Activated T-helper 1 cell treated with anti-CD3 and anti-CD28 coated beads, Interleukin-12 subunit alpha, Interleukin-12 subunit beta, Interleukin-2, Interleukin-4 antibody, amounts not matched to agents 30 ng/mL and 10 ng/mL and 1 ng/mL, durations not matched to agents 14 hours and 24 hours and 36 hours (primary cell): Measurements from ENCODE around the gene LARGE1. TPM values are rescaled to one million over a fixed set of nuclear protein-coding genes. Genes with fewer than 3 reads are reported as not detected.

Experiments
- DNase-seq: peaks from one replicate; pipeline ENCODE4 v3.0.0; 2021; ENCODE audit warnings: low spot score
- H3K27ac Mint-ChIP-seq: one replicate; pipeline ENCODE4 v1.8.0; 2021; ENCODE audit warnings: mild to moderate bottlenecking, mixed read lengths
- H3K27me3 Mint-ChIP-seq: one replicate; pipeline ENCODE4 v1.8.0; 2022; ENCODE audit warnings: mild to moderate bottlenecking, moderate library complexity, mixed read lengths; ENCODE audit not compliant: insufficient read depth
- H3K36me3 Mint-ChIP-seq: one replicate; pipeline ENCODE4 v1.8.0; 2021; ENCODE audit warnings: low read depth, mixed read lengths
- H3K4me1 Mint-ChIP-seq: one replicate; pipeline ENCODE4 v1.8.0; 2021; ENCODE audit warnings: low read depth, mixed read lengths
- H3K4me3 Mint-ChIP-seq: one replicate; pipeline ENCODE4 v1.8.0; 2021; ENCODE audit warnings: mild to moderate bottlenecking, moderate library complexity, mixed read lengths
- H3K9me3 Mint-ChIP-seq: one replicate; pipeline ENCODE4 v1.8.0; 2021; ENCODE audit warnings: mixed read lengths
- intact Hi-C: fragments of 100-400 bp; cut with micrococcal nuclease; formaldehyde crosslinking; loops from one replicate; pipeline ENCODE4 v1.15.1; 2024
- total RNA-seq: library from RNA; stranded (reverse); gene quantifications from 2 replicates; pipeline ENCODE4 v1.2.3, GENCODE V29; 2022

LARGE1 gene
- total RNA-seq, 1 donor from 2014 or later: 0.10 TPM

DNA sequence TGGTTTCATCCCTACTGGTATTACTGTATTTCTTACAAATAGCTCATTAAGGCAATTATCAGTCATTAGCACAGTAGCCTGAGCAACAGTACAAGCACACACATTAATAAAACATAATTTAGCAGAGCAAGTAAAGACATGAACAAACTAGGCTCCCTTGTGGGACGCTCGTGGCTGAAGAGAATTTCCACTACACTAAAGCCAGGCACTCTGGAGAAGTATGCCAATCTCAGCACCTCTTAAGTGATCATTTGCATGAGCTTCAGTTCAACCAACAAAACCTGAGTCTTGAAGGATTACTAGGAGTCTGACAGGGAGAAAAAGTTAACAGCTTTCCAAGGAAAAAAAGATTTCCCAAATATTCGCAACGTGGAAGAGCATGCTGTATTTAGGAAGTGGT lies 109.1 kb downstream of the LARGE1 start:
- Mint-ChIP-seq H3K27ac (no peak overlapping the region), H3K4me1 (no peaks in the 10 kb centered on the region), H3K27me3 (no peaks in the 10 kb centered on the region), H3K4me3 (no peak overlapping the region), H3K36me3 (no peaks in the 10 kb centered on the region), H3K9me3 (peaks cover 44% of the 10 kb centered on the region)
- intact Hi-C loops: no loop called here
- no peak for DNase-seq

DNA sequence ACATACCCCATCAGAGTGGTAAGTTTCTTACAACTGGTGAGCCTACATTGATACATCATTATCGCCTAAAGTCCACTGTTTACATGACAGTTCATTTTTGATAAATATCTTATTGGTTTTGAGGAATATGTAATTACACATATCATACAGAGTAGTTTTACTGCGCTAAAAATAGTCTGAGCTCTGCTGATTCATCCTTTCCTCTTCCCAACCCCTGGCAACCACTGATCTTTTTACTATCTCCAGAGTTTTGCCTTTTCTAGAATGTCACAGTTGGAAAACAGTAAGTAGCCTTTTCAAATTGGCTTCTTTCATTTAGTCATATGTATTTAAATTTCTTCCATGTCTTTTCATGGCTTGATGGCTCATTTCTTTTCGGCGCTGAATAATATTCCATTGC lies 112.8 kb downstream of the LARGE1 start:
- Mint-ChIP-seq H3K27ac (no peak overlapping the region), H3K27me3 (no peaks in the 10 kb centered on the region), H3K4me1 (no peaks in the 10 kb centered on the region), H3K36me3 (no peaks in the 10 kb centered on the region), H3K4me3 (no peak overlapping the region), H3K9me3 (peaks cover 35% of the 10 kb centered on the region)
- no peak for DNase-seq
- intact Hi-C loops: no loop called here

- DNase-seq: no peak
- Mint-ChIP-seq H3K9me3 (peaks cover 34% of the 10 kb centered on the region), H3K4me3 (no peak overlapping the region), H3K4me1 (no peaks in the 10 kb centered on the region), H3K36me3 (no peaks in the 10 kb centered on the region), H3K27ac (no peak overlapping the region), H3K27me3 (no peaks in the 10 kb centered on the region)
- intact Hi-C loops: no loop called here
These were observed 114.1 kb downstream of the LARGE1 start for GRCh38 chr22:33806191-33806590.

DNA sequence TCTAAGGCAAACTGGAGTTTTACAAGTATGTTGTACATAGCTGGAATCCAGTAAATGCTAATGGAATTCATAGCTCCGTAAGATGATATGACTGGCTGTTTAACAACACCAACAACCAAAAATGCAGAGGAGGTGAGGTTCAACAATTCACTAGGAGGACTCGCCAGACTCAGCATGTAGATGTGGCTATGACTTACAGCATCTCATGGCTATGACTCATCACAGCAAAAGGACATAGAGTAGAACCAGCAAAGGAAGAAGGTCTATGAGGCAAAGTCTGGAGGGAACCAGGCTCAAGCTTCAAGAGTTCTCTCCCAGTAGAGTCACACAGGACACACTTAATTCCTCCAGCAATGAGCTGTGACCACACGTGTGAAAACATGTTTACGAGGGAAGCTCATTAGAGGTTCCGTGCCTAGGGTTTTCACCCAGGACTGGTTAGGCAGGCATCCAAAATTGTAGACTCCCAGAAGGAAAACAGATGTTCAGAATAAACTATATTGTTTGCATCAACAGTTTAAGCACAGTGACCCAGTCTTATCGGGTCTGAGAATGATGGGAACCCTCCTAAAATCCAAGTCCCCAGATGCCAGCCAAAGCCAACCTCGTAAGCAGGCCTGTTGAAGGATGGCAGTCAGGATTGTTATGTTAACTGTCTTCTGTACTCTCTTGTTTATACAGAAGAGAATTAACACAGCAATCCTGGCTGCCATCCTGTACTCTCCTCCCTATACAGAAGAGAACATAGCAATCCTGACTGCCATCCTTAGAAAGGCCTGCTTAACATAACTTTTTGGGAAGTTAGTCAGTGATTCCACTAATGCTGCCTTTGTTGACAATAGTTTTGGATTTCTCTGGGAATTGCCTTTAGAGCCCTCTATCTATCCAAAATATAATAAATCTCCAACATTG lies 116.6 kb downstream of the LARGE1 start:
- Mint-ChIP-seq H3K4me3 (no peak overlapping the region), H3K27ac (no peak overlapping the region), H3K9me3 (peaks cover 34% of the 10 kb centered on the region), H3K36me3 (no peaks in the 10 kb centered on the region), H3K27me3 (no peaks in the 10 kb centered on the region), H3K4me1 (no peaks in the 10 kb centered on the region)
- intact Hi-C loops: no loop called here
- DNase-seq: no peak

GRCh38 chr22:33798401-33798800 lies 121.9 kb downstream of the LARGE1 start:
- intact Hi-C loops: no loop called here
- Mint-ChIP-seq H3K27ac (no peak overlapping the region), H3K4me1 (no peaks in the 10 kb centered on the region), H3K27me3 (no peaks in the 10 kb centered on the region), H3K36me3 (no peaks in the 10 kb centered on the region), H3K9me3 (peaks cover 50% of the 10 kb centered on the region), H3K4me3 (no peak overlapping the region)
- no peak for DNase-seq

- Mint-ChIP-seq H3K27ac (no peak overlapping the region), H3K4me1 (no peaks in the 10 kb centered on the region), H3K27me3 (no peaks in the 10 kb centered on the region), H3K36me3 (no peaks in the 10 kb centered on the region), H3K9me3 (peaks cover 44% of the 10 kb centered on the region), H3K4me3 (no peak overlapping the region)
- no peak for DNase-seq
- intact Hi-C loops: no loop called here
These were observed 123.8 kb downstream of the LARGE1 start for GRCh38 chr22:33796494-33796893.

DNA sequence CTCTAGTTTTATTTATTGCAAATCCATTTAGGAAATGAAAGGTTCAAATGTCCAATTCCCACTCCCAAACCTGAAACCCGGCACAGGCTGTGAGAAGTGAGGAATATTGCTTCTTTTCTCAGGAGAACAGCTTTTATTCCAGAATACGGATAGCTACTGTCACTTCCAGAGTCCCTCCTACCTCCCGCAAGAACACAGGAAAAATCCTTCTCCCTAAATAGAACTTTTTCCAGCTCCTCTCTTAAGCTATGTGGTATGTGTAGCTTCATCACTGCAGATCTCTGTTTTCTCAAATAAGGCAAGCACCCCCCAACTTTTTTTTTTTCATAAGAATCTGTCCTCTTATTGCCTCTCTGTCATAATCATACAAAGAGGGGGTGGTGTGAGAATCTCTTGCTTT lies 126.8 kb downstream of the LARGE1 start:
- H3K9me3 Mint-ChIP-seq: peaks cover 42% of the 10 kb centered on the region
- H3K4me1 Mint-ChIP-seq: no peaks in the 10 kb centered on the region
- no peaks in the 10 kb centered on the region for H3K27me3 Mint-ChIP-seq
- H3K4me3 Mint-ChIP-seq: no peak overlapping the region
- intact Hi-C loops: no loop called here
- no peak for DNase-seq
- no peak overlapping the region for H3K27ac Mint-ChIP-seq
- H3K36me3 Mint-ChIP-seq: no peaks in the 10 kb centered on the region

- DNase-seq: no peak
- H3K27ac Mint-ChIP-seq: no peak overlapping the region
- peaks cover 46% of the 10 kb centered on the region for H3K9me3 Mint-ChIP-seq
- no peak overlapping the region for H3K4me3 Mint-ChIP-seq
- H3K4me1 Mint-ChIP-seq: no peaks in the 10 kb centered on the region
- H3K27me3 Mint-ChIP-seq: no peaks in the 10 kb centered on the region
- intact Hi-C loops: no loop called here
- no peaks in the 10 kb centered on the region for H3K36me3 Mint-ChIP-seq
These were observed 127.4 kb downstream of the LARGE1 start for GRCh38 chr22:33792832-33793231.

GRCh38 chr22:33789690-33790253 lies 130.5 kb downstream of the LARGE1 start:
- DNase-seq: no peak
- peaks cover 43% of the 10 kb centered on the region for H3K9me3 Mint-ChIP-seq
- H3K4me3 Mint-ChIP-seq: no peak overlapping the region
- no peaks in the 10 kb centered on the region for H3K36me3 Mint-ChIP-seq
- no peaks in the 10 kb centered on the region for H3K4me1 Mint-ChIP-seq
- no peaks in the 10 kb centered on the region for H3K27me3 Mint-ChIP-seq
- H3K27ac Mint-ChIP-seq: no peak overlapping the region
- intact Hi-C loops: no loop called here

DNA sequence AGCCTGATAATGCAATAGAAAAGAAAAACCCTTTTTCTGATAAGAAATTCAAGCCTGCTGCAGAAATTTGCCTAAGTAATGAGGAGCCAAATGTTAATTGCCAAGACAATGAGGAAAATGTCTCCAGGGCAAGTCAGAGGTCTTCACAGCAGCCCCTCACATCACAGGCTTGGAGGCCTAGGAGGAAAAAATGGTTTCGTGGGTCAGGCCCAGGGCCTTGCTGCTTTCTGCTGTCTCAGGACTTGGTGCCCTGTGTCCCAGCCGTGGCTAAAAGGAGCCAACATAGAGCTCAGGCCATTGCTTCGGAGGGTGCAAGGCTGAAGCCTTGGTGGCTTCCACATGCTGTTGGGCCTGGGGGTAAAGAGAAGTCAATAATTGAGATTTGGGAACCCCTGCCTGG lies 131.3 kb downstream of the LARGE1 start:
- no peaks in the 10 kb centered on the region for H3K4me1 Mint-ChIP-seq
- no peaks in the 10 kb centered on the region for H3K27me3 Mint-ChIP-seq
- no peak for DNase-seq
- no peak overlapping the region for H3K27ac Mint-ChIP-seq
- no peaks in the 10 kb centered on the region for H3K36me3 Mint-ChIP-seq
- H3K4me3 Mint-ChIP-seq: no peak overlapping the region
- intact Hi-C loops: no loop called here
- peaks cover 47% of the 10 kb centered on the region for H3K9me3 Mint-ChIP-seq

DNA sequence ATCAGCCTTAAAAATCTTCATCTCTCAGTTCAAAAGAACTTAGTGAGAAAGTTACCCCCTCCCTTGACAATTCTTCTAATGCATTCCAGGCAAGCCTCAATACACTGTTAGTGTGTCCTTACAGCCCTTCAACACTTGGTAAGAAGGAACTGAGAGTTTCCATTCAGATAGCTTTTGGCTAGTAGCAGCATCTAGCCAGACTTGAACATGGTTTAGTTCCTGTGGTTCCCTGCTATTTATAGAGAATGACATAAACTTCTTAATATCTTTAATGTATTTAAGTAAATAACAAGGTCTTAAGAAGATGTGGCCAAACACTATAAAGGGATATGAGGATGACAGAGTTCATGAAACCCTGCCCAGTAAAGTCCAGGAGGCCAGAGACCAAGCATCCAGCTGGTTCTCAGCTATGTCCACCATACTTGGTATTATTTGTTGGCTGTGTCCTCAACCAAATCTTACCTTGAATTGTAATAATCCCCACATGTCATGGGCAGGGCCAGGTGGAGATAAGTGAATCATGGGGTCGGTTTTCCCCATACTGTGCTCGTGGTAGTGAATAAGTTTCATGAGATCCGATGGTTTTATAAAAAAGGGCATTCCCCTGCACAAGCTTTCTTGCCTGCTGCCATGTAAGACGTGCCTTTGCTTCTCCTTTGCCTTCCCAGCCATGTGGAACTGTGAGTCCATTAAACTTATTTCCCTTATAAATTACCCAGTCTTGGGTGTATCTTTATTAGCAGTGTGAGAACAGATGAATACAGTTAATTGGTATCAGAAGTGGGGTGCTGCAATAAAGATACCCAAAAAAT lies 132.4 kb downstream of the LARGE1 start:
- Mint-ChIP-seq H3K27ac (no peak overlapping the region), H3K27me3 (no peaks in the 10 kb centered on the region), H3K4me1 (no peaks in the 10 kb centered on the region), H3K9me3 (peaks cover 50% of the 10 kb centered on the region), H3K36me3 (no peaks in the 10 kb centered on the region), H3K4me3 (no peak overlapping the region)
- DNase-seq: no peak
- intact Hi-C loops: no loop called here

GRCh38 chr22:33786149-33786548 lies 134.1 kb downstream of the LARGE1 start:
- peaks cover 54% of the 10 kb centered on the region for H3K9me3 Mint-ChIP-seq
- no peaks in the 10 kb centered on the region for H3K36me3 Mint-ChIP-seq
- H3K27me3 Mint-ChIP-seq: no peaks in the 10 kb centered on the region
- H3K4me1 Mint-ChIP-seq: no peaks in the 10 kb centered on the region
- H3K27ac Mint-ChIP-seq: no peak overlapping the region
- H3K4me3 Mint-ChIP-seq: no peak overlapping the region
- no peak for DNase-seq
- intact Hi-C loops: no loop called here
